Effector memory CD4-positive, alpha-beta T cell (primary cell): Measurements from ENCODE around the gene PES1.
"Not testable (repeated sequence)": the region's sequence is repeated elsewhere in the genome, so short reads cannot be mapped to it uniquely, and the experiment has no call there.

Experiments
- DNase-seq, 3 donors: peaks; one replicate each; pipeline ENCODE4 v3.0.0-alpha.2; 2020
- H3K27ac ChIP-seq: 2 replicates; pipeline ENCODE4 v1.7.0; 2013; ENCODE audit warnings: mild to moderate bottlenecking, low read length, moderate library complexity; ENCODE audit not compliant: insufficient read depth, poor library complexity, severe bottlenecking
- H3K27me3 ChIP-seq: replicated peaks from 2 replicates; pipeline ENCODE4 v1.7.0; 2013; ENCODE audit warnings: mild to moderate bottlenecking, low read length; ENCODE audit not compliant: insufficient read depth, control insufficient read depth, poor library complexity, severe bottlenecking
- H3K36me3 ChIP-seq: 2 replicates; pipeline ENCODE4 v1.7.0; 2013; ENCODE audit warnings: mild to moderate bottlenecking, low read length, moderate library complexity; ENCODE audit not compliant: control insufficient read depth, insufficient read depth
- H3K4me1 ChIP-seq: 2 replicates; pipeline ENCODE4 v1.7.0; 2013; ENCODE audit warnings: low read length, mild to moderate bottlenecking; ENCODE audit not compliant: control insufficient read depth, insufficient read depth, poor library complexity, severe bottlenecking
- H3K4me3 ChIP-seq: 2 replicates; pipeline ENCODE4 v1.7.0; 2013; ENCODE audit warnings: low read length, low read depth, mild to moderate bottlenecking; ENCODE audit not compliant: insufficient read depth, poor library complexity, severe bottlenecking
- H3K9me3 ChIP-seq: 2 replicates; pipeline ENCODE4 v1.7.0; 2013; ENCODE audit warnings: mild to moderate bottlenecking, low read length, moderate library complexity; ENCODE audit not compliant: control insufficient read depth

PES1 gene

DNA sequence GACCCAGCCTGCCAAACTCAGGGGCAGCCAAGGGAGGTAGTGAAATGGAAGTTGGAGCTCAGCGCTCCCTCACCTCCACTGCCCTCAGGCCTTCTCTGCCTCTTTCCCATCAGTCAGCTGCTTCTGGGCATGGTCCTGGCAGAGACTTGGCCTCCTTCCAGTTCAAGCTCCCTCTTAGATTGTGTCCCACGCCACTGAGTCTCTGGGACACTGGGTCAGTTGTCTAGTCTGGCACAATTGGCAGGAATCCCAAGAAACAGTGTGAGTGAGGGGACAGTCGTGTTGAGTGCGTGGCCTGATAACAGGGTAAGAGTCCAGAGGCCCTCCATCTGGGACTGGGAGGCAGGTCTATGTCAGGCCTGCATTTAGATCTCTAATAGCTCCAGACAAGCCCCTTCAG lies 36.8 kb upstream of the PES1 start:
- H3K36me3 ChIP-seq = no peaks in the 10 kb centered on the region
- H3K27ac ChIP-seq = no peak overlapping the region
- DNase-seq = no peak
- H3K9me3 ChIP-seq = no peaks in the 10 kb centered on the region
- no peaks in the 10 kb centered on the region for H3K27me3 ChIP-seq
- no peaks in the 10 kb centered on the region for H3K4me1 ChIP-seq
- no peak overlapping the region for H3K4me3 ChIP-seq

GRCh38 chr22:30627471-30627870 lies 35.8 kb upstream of the PES1 start:
- H3K4me3 ChIP-seq = no peak overlapping the region
- no peaks in the 10 kb centered on the region for H3K4me1 ChIP-seq
- DNase-seq = no peak
- no peaks in the 10 kb centered on the region for H3K27me3 ChIP-seq
- H3K36me3 ChIP-seq = no peaks in the 10 kb centered on the region
- no peak overlapping the region for H3K27ac ChIP-seq
- H3K9me3 ChIP-seq = no peaks in the 10 kb centered on the region

DNA sequence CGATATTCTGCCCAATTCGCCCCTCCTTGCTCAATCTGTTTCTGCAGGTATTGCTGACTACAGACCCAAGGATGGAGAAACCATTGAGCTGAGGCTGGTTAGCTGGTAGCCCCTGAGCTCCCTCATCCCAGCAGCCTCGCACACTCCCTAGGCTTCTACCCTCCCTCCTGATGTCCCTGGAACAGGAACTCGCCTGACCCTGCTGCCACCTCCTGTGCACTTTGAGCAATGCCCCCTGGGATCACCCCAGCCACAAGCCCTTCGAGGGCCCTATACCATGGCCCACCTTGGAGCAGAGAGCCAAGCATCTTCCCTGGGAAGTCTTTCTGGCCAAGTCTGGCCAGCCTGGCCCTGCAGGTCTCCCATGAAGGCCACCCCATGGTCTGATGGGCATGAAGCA lies 34.7 kb upstream of the PES1 start:
- no peak for DNase-seq
- Histone ChIP-seq H3K27me3 (no peaks in the 10 kb centered on the region), H3K36me3 (no peaks in the 10 kb centered on the region), H3K27ac (no peak overlapping the region), H3K9me3 (no peaks in the 10 kb centered on the region), H3K4me1 (no peaks in the 10 kb centered on the region), H3K4me3 (no peak overlapping the region)

- not testable (repeated sequence) for DNase-seq, H3K4me3 ChIP-seq, H3K4me1 ChIP-seq, H3K27ac ChIP-seq, H3K36me3 ChIP-seq, H3K9me3 ChIP-seq, H3K27me3 ChIP-seq
Observed at GRCh38 chr22:30619909-30620308, 28.2 kb upstream of the PES1 start.

DNA sequence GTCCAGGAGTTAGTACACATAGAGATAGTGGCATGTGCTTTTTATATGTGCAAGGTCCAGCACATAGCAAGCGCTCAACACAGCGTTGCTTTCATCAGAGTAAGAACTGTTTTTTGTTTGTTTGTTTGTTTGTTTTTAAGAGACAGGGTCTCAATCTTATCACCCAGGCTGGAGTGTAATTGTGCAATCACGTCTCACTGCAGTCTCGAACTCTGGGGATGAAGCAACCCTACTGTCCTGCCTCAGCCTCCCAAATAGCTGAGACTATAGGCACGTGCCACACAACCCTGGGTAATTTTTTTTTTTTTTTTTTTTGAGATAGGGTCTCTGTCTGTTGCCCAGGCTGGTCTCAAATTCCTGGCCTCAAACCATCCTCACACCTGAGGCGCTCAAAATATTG lies 26.1 kb upstream of the PES1 start:
- H3K27ac ChIP-seq = no peak overlapping the region
- H3K4me1 ChIP-seq = no peaks in the 10 kb centered on the region
- no peaks in the 10 kb centered on the region for H3K9me3 ChIP-seq
- no peaks in the 10 kb centered on the region for H3K27me3 ChIP-seq
- H3K4me3 ChIP-seq = no peak overlapping the region
- H3K36me3 ChIP-seq = no peaks in the 10 kb centered on the region
- DNase-seq = no peak

- H3K4me3 ChIP-seq = no peak overlapping the region
- no peaks in the 10 kb centered on the region for H3K4me1 ChIP-seq
- H3K9me3 ChIP-seq = no peaks in the 10 kb centered on the region
- H3K36me3 ChIP-seq = no peaks in the 10 kb centered on the region
- no peak for DNase-seq
- H3K27ac ChIP-seq = no peak overlapping the region
- H3K27me3 ChIP-seq = no peaks in the 10 kb centered on the region
Observed at GRCh38 chr22:30615543-30615954, 23.8 kb upstream of the PES1 start.

GRCh38 chr22:30614879-30615278 lies 23.2 kb upstream of the PES1 start:
- Histone ChIP-seq H3K9me3 (no peaks in the 10 kb centered on the region), H3K27ac (no peak overlapping the region), H3K4me3 (no peak overlapping the region), H3K27me3 (no peaks in the 10 kb centered on the region), H3K4me1 (no peaks in the 10 kb centered on the region), H3K36me3 (no peaks in the 10 kb centered on the region)
- no peak for DNase-seq

GRCh38 chr22:30614268-30614667 lies 22.6 kb upstream of the PES1 start:
- no peak for DNase-seq
- H3K27me3 ChIP-seq = no peaks in the 10 kb centered on the region
- no peak overlapping the region for H3K27ac ChIP-seq
- no peaks in the 10 kb centered on the region for H3K4me1 ChIP-seq
- no peak overlapping the region for H3K4me3 ChIP-seq
- no peaks in the 10 kb centered on the region for H3K36me3 ChIP-seq
- H3K9me3 ChIP-seq = no peaks in the 10 kb centered on the region

DNA sequence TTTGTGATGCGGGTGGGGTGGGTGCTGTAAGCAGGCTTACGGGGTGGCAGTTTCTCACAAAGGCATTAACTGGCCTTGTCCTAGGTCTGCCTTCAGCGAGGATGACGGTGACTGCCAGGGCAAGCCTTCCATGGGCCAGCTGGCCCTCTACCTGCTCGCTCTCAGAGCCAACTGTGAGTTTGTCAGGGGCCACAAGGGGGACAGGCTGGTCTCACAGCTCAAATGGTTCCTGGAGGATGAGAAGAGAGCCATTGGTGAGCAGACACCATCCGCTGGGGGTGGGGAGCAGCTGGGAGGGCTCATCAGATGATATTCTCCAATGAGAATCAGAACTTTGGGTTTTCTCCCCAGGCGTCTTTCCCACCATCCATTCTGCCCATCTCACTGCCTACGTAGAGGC lies 21.1 kb upstream of the PES1 start:
- no peak overlapping the region for H3K27ac ChIP-seq
- DNase-seq = no peak
- no peaks in the 10 kb centered on the region for H3K4me1 ChIP-seq
- no peaks in the 10 kb centered on the region for H3K27me3 ChIP-seq
- no peak overlapping the region for H3K4me3 ChIP-seq
- no peaks in the 10 kb centered on the region for H3K9me3 ChIP-seq
- H3K36me3 ChIP-seq = no peaks in the 10 kb centered on the region

- Histone ChIP-seq H3K27me3 (no peaks in the 10 kb centered on the region), H3K27ac (no peak overlapping the region), H3K4me1 (peaks cover 10% of the 10 kb centered on the region), H3K9me3 (no peaks in the 10 kb centered on the region), H3K36me3 (no peaks in the 10 kb centered on the region), H3K4me3 (no peak overlapping the region)
- DNase-seq = no peak
Observed at GRCh38 chr22:30611197-30611596, 19.5 kb upstream of the PES1 start.

DNA sequence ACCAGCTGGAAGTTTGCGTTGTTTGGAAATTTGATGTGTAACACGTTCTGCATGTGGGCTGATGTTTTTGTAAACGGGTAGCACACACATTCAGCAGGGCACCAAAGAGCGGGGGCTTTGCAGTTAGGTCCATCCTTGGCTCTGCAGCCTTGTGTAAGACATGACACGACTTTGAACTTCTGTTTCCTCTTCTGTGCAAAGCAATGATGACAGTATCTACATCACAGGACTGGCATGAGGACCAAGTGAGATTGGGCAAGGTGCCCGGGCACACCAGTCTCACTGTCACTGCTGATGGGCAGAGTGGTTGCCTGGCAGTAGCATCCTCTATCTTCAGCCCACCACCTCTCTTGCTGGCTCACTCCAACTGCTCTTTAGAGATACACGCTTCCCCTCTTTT lies 18.6 kb upstream of the PES1 start:
- no peak for DNase-seq
- Histone ChIP-seq H3K4me3 (no peak overlapping the region), H3K36me3 (no peaks in the 10 kb centered on the region), H3K27ac (no peak overlapping the region), H3K9me3 (no peaks in the 10 kb centered on the region), H3K27me3 (no peaks in the 10 kb centered on the region), H3K4me1 (peaks cover 10% of the 10 kb centered on the region)
